SU-DHL-6 (cell line): ENCODE measurements around the gene ADCY3.

Source experiments
- EZH2phosphoT487 ChIP-seq: fragments of 200-600 bp; sonication (generic), shearing (Covaris generic); conservative IDR thresholded peaks from 2 replicates; pipeline ENCODE4 v1.6.1; 2018; ENCODE audit warnings: mild to moderate bottlenecking, antibody characterized with exemption, low read length, moderate library complexity, mixed read lengths
- TF ChIP-seq, protein P1 (sequence below): fragments of 200-600 bp; sonication (generic); IDR thresholded peaks from one replicate; pipeline ENCODE4 v1.5.1; 2017; ENCODE audit warnings: antibody characterized with exemption, mild to moderate bottlenecking, low read length, moderate library complexity; ENCODE audit not compliant: insufficient read depth, poor library complexity, severe bottlenecking

DNA sequence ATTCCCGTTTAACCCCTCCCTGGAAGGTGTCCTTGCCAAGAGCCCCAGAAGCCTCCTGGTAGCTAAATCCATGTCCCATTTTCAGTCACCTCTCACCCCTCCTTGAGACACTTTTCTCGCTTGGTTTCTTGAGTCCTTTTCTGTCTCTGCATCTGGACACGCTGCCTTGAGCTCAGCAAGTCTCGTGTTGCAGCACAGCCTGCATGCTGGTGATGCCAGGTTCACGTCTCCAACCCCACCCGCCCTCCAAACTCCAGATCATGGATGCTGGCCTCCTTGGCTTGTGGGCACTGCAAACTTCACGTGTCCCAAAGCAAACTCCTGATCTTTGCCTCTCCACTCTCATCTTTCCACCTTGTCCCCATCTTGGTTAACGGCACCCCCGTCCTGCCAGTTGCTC is 87.5 kb downstream of the ADCY3 start:
- TF ChIP-seq, protein P1, sequence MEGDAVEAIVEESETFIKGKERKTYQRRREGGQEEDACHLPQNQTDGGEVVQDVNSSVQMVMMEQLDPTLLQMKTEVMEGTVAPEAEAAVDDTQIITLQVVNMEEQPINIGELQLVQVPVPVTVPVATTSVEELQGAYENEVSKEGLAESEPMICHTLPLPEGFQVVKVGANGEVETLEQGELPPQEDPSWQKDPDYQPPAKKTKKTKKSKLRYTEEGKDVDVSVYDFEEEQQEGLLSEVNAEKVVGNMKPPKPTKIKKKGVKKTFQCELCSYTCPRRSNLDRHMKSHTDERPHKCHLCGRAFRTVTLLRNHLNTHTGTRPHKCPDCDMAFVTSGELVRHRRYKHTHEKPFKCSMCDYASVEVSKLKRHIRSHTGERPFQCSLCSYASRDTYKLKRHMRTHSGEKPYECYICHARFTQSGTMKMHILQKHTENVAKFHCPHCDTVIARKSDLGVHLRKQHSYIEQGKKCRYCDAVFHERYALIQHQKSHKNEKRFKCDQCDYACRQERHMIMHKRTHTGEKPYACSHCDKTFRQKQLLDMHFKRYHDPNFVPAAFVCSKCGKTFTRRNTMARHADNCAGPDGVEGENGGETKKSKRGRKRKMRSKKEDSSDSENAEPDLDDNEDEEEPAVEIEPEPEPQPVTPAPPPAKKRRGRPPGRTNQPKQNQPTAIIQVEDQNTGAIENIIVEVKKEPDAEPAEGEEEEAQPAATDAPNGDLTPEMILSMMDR, result no peak
- TF ChIP-seq EZH2phosphoT487, result no peak
